CD4-positive, alpha-beta T cell (primary cell): Measurements from ENCODE around the gene CDK3. TPM values are rescaled to one million over a fixed set of nuclear protein-coding genes. Genes with fewer than 3 reads are reported as not detected.

Experiments used
- ATAC-seq: fragments of 200-7000 bp; cut with Tn5 transposase; one replicate; pipeline ENCODE4 v1.10.0; 2022; ENCODE audit warnings: mild to moderate bottlenecking; ENCODE audit not compliant: poor library complexity
- CTCF ChIA-PET: fragments of 350-600 bp; sonication (Branson Sonifier 250); formaldehyde crosslinking; loops from one replicate; lab custom pipeline; 2021; ENCODE audit warnings: antibody characterized with exemption, inconsistent platforms; lab: Charles Lee
- POLR2A ChIA-PET: fragments of 350-600 bp; sonication (Branson Sonifier 250); formaldehyde crosslinking; loops from one replicate; lab custom pipeline; 2021; ENCODE audit warnings: antibody characterized with exemption, inconsistent platforms; lab: Charles Lee
- DNase-seq, 14 experiments: peaks; one replicate each; pipeline ENCODE4 v3.0.0-alpha.2; 2013 to 2020; ENCODE audit warnings: mixed read lengths in 2 of 14
- H3K27ac ChIP-seq, 2 donors: one replicate each; pipeline versions ENCODE4 v1.5.1 to v1.7.0; 2013; ENCODE audit warnings: low read length in 2 of 2, low read depth in 1 of 2, mild to moderate bottlenecking in 1 of 2
- H3K27me3 ChIP-seq, 2 experiments: 1 replicate in 1 of 2; 2 replicates in 1 of 2; pipeline versions ENCODE4 v1.6.1 to v1.7.0; 2013; ENCODE audit warnings: low read length in 2 of 2, control low read depth in 1 of 2, mild to moderate bottlenecking in 1 of 2, moderate library complexity in 1 of 2; ENCODE audit not compliant: insufficient read depth in 2 of 2, control insufficient read depth in 1 of 2
- H3K36me3 ChIP-seq: one replicate; pipeline ENCODE4 v1.6.1; 2013; ENCODE audit warnings: low read length, control low read depth; ENCODE audit not compliant: insufficient read depth
- H3K4me1 ChIP-seq: one replicate; pipeline ENCODE4 v1.6.1; 2013; ENCODE audit warnings: low read length, control low read depth; ENCODE audit not compliant: insufficient read depth
- H3K4me3 ChIP-seq: one replicate; pipeline ENCODE4 v1.5.1; 2013; ENCODE audit warnings: mild to moderate bottlenecking, low read length, moderate library complexity
- H3K9me3 ChIP-seq, 2 experiments: 1 replicate in 1 of 2; 2 replicates in 1 of 2; pipeline versions ENCODE4 v1.6.1 to v1.7.0; 2013; ENCODE audit warnings: low read length in 2 of 2, mild to moderate bottlenecking in 2 of 2, control low read depth in 1 of 2, moderate library complexity in 1 of 2; ENCODE audit not compliant: control insufficient read depth in 1 of 2, insufficient read depth in 1 of 2
- H3K27ac Mint-ChIP-seq: one replicate; pipeline ENCODE4 v1.8.0; 2020; ENCODE audit warnings: mixed read lengths
- H3K27me3 Mint-ChIP-seq: one replicate; pipeline ENCODE4 v1.8.0; 2021; ENCODE audit warnings: mixed read lengths
- H3K36me3 Mint-ChIP-seq: one replicate; pipeline ENCODE4 v1.8.0; 2021; ENCODE audit warnings: low read depth, mixed read lengths
- H3K4me1 Mint-ChIP-seq: one replicate; pipeline ENCODE4 v1.8.0; 2021; ENCODE audit warnings: low read depth, mixed read lengths
- H3K4me3 Mint-ChIP-seq: one replicate; pipeline ENCODE4 v1.8.0; 2020; ENCODE audit warnings: mild to moderate bottlenecking, mixed read lengths
- H3K9me3 Mint-ChIP-seq: one replicate; pipeline ENCODE4 v1.8.0; 2020; ENCODE audit warnings: mixed read lengths
- CTCF ChIP-seq: fragments of 200-600 bp; IDR thresholded peaks from one replicate; pipeline ENCODE4 v1.8.0; 2022; ENCODE audit warnings: antibody characterized with exemption, mild to moderate bottlenecking
- intact Hi-C, 2 experiments: fragments of 100-400 bp; cut with DNase I in 1 of 2; cut with micrococcal nuclease in 1 of 2; formaldehyde crosslinking; loops; one replicate each; pipeline versions ENCODE4 v1.15.1 to v1.9.0; 2023 to 2025; cut with DNase I, micrococcal nuclease
- total RNA-seq, 174 experiments: library from RNA in 2 of 174; stranded (reverse) in 2 of 174; gene quantifications; one replicate each; pipeline ENCODE4 v1.2.3 and lab custom pipeline; 2021 to 2026

Gene CDK3
- total RNA-seq, 2 experiments from 2014 or later: 3.9 to 4.9 TPM

- CTCF ChIA-PET: no interaction called here
- H3K4me3 Mint-ChIP-seq: peak overlapping the region; percentile 80
- POLR2A ChIA-PET: no interaction called here
- Histone ChIP-seq H3K9me3 (no peaks in the 10 kb centered on the region), H3K4me3 (no peak overlapping the region), H3K27me3 (no peaks in the 10 kb centered on the region), H3K36me3 (peaks cover 5% of the 10 kb centered on the region), H3K27ac (no peak overlapping the region), H3K4me1 (peaks cover 19% of the 10 kb centered on the region)
- DNase-seq: no peak
- peak overlapping the region; percentile 64 for H3K27ac Mint-ChIP-seq
- H3K36me3 Mint-ChIP-seq: peaks cover 44% of the 10 kb centered on the region
- H3K9me3 Mint-ChIP-seq: no peaks in the 10 kb centered on the region
- no peak for ATAC-seq
- no peaks in the 10 kb centered on the region for H3K27me3 Mint-ChIP-seq
- TF ChIP-seq CTCF: no peak
- intact Hi-C loops: no loop called here
- H3K4me1 Mint-ChIP-seq: peaks cover 59% of the 10 kb centered on the region
These were observed 24.3 kb upstream of the CDK3 start for GRCh38 chr17:75976175-75976848.

- no peak for TF ChIP-seq CTCF
- ATAC-seq: peak; percentile 92
- H3K4me1 Mint-ChIP-seq: peaks cover 51% of the 10 kb centered on the region
- Histone ChIP-seq H3K4me1 (peaks cover 19% of the 10 kb centered on the region), H3K36me3 (no peaks in the 10 kb centered on the region), H3K9me3 (no peaks in the 10 kb centered on the region), H3K4me3 (peak within 1 kb of the TSS; percentile 99), H3K27ac (peak within 1 kb of the TSS; percentile 91 to 94), H3K27me3 (no peaks in the 10 kb centered on the region)
- DNase-seq: peak; percentile 89 to 97 (median 94)
- H3K27ac Mint-ChIP-seq: peak within 1 kb of the TSS; percentile 100
- ChIA-PET CTCF (interaction anchor here (1.0 to 1.1 kb wide), 2 partner anchors 10 to 35 kb away, joined by 3 read pairs; no protein-coding TSS in a partner anchor), POLR2A (interaction anchor here (0.9 to 1.6 kb wide), 7 partner anchors 18 to 199 kb away, joined by 3 to 8 read pairs (median 5); partner anchors contain the start of genes FBF1, TRIM65 and UNK)
- H3K9me3 Mint-ChIP-seq: no peaks in the 10 kb centered on the region
- intact Hi-C loops: loop anchor here (1.0 kb wide), 3 partner anchors 38 to 125 kb away; partner anchors contain the start of gene FBF1 (in 1 of the 2)
- H3K4me3 Mint-ChIP-seq: peak within 1 kb of the TSS; percentile 95
- peaks cover 22% of the 10 kb centered on the region for H3K36me3 Mint-ChIP-seq
- H3K27me3 Mint-ChIP-seq: no peaks in the 10 kb centered on the region
These were observed 21.5 kb upstream of the CDK3 start, which contains the start of the genes ACOX1 and TEN1 for GRCh38 chr17:75978938-75979704. Gene ACOX1 (minus strand): TSS chr17:75979166. CDS start chr17:75979073, 93 bp downstream. Gene TEN1 (plus strand): TSS chr17:75979240. CDS start chr17:75986193, 6,953 bp downstream.

GRCh38 chr17:75979705-75980187 lies 20.9 kb upstream of the CDK3 start:
- peak overlapping the region; percentile 100 for H3K27ac Mint-ChIP-seq
- Histone ChIP-seq H3K27ac (peak overlapping the region; percentile 91 to 94), H3K27me3 (no peaks in the 10 kb centered on the region), H3K4me3 (peak overlapping the region; percentile 99), H3K36me3 (no peaks in the 10 kb centered on the region), H3K9me3 (no peaks in the 10 kb centered on the region), H3K4me1 (peaks cover 19% of the 10 kb centered on the region)
- no peak for TF ChIP-seq CTCF
- ATAC-seq: peak; percentile 36
- H3K27me3 Mint-ChIP-seq: no peaks in the 10 kb centered on the region
- DNase-seq: no peak
- H3K36me3 Mint-ChIP-seq: peaks cover 18% of the 10 kb centered on the region
- intact Hi-C loops: loop anchor here (1.0 to 10.0 kb wide), 3 partner anchors 38 to 405 kb away; partner anchors contain the start of genes FBF1 (in 1 of the 2) and SPHK1 (in 1 of the 2)
- H3K9me3 Mint-ChIP-seq: no peaks in the 10 kb centered on the region
- POLR2A ChIA-PET: interaction anchor here (0.6 to 1.4 kb wide), 8 partner anchors 34 to 404 kb away, joined by 3 to 7 read pairs (median 4); partner anchors contain the start of genes GALK1, TRIM65, UNK and WBP2
- H3K4me3 Mint-ChIP-seq: peak overlapping the region; percentile 95
- peaks cover 51% of the 10 kb centered on the region for H3K4me1 Mint-ChIP-seq
- CTCF ChIA-PET: interaction anchor here (0.6 to 1.6 kb wide), 4 partner anchors 26 to 313 kb away, joined by 3 to 6 read pairs (median 3); partner anchors contain the start of genes RECQL5 and SAP30BP
